ENCODE results near the gene PRDX4.

The PRDX4 gene

DNA sequence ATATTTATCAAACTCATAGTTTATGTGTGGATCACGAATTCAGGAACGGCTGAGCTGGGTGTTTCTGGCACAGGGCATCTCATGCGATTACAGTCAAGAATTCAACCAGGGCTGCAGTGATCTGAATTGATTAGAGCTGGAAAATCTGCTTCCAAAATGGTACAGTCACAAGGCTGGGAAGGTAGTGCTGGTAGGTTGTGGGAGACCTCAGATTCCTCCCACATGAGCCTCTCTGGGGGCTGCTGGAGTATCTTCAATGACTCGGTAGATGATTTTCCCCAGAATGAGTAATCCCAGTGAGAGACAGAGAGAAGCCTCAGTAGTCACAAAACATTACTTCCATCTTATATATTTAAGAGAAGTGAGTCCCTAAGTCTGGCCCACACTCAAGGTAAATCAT is 36.2 kb upstream of the PRDX4 start:
- TF ChIP-seq, protein P1, sequence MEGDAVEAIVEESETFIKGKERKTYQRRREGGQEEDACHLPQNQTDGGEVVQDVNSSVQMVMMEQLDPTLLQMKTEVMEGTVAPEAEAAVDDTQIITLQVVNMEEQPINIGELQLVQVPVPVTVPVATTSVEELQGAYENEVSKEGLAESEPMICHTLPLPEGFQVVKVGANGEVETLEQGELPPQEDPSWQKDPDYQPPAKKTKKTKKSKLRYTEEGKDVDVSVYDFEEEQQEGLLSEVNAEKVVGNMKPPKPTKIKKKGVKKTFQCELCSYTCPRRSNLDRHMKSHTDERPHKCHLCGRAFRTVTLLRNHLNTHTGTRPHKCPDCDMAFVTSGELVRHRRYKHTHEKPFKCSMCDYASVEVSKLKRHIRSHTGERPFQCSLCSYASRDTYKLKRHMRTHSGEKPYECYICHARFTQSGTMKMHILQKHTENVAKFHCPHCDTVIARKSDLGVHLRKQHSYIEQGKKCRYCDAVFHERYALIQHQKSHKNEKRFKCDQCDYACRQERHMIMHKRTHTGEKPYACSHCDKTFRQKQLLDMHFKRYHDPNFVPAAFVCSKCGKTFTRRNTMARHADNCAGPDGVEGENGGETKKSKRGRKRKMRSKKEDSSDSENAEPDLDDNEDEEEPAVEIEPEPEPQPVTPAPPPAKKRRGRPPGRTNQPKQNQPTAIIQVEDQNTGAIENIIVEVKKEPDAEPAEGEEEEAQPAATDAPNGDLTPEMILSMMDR (IDR thresholded peaks at IDR 0.05), result no peak
- Mint-ChIP-seq H3K36me3 (ENCODE audit: low read depth) (no peaks in the 10 kb centered on the region), H3K27me3 (ENCODE audit: low read depth, poor library complexity) (peaks cover 11% of the 10 kb centered on the region), H3K4me1 (no peaks in the 10 kb centered on the region), H3K4me3 (no peak overlapping the region), H3K27ac (no peak overlapping the region), H3K9me3 (no peaks in the 10 kb centered on the region)
- no peak for DNase-seq

DNA sequence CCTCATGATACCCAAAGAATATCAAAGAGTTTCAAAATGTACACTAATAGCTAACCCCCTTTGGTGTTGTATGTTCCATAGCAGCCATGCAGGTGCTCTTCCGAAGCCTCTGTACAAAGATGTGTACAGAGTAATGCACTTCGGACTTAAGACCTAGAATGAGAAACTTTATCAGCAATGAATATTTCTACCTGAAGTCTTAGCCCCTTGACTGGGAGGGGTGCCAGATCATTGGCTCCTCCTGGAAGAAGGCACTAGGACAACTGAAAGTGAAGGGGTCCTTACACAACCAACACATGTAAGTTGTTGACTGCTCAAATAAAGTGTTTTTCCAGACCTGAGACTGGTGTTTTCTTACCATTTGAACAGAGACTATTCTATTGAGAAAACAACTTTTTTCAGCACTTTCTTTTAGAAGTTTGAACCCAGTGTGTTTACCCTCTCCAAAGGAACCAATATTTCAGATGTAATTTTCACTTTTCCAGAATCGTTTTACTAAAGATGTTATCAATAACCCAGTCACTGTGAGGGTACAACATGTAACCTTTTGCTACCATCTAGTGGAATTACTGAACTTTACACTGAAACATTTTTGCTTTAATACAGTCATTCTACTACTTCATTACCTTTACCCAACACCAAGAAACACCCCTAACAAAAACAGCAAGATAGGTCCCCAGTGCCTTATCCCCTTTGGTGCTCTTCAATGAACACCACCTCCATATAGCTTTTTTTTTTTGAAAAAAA is 33.3 kb upstream of the PRDX4 start:
- no peak for DNase-seq
- no peak overlapping the region for H3K4me3 Mint-ChIP-seq
- H3K36me3 Mint-ChIP-seq (ENCODE audit: low read depth), result no peaks in the 10 kb centered on the region
- H3K4me1 Mint-ChIP-seq, result no peaks in the 10 kb centered on the region
- peaks cover 10% of the 10 kb centered on the region for H3K27me3 Mint-ChIP-seq (ENCODE audit: low read depth, poor library complexity)
- TF ChIP-seq, protein P1 (IDR thresholded peaks at IDR 0.05), result no peak
- no peak overlapping the region for H3K27ac Mint-ChIP-seq
- H3K9me3 Mint-ChIP-seq, result peaks cover 9% of the 10 kb centered on the region

DNA sequence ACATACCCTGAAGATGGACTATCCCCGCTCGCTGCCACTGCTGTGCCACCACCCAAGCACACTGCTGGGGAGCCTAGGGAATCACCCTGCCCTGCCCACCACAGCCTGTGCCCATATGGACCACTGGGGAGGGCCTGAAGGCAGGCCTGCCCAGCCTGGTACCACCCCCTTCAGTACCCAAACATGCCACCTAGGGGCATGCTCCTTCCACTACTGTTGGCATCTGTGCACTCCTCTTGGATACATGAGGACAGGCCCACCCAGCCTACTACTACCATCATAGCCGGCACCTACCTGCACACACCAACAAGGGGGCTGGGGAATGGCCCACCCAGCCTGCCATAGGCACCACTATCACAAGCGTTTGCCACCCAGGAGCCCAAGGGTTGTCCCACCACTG is 30.1 kb upstream of the PRDX4 start:
- Mint-ChIP-seq H3K36me3 (ENCODE audit: low read depth) (no peaks in the 10 kb centered on the region), H3K27ac (no peak overlapping the region), H3K4me1 (no peaks in the 10 kb centered on the region), H3K27me3 (ENCODE audit: low read depth, poor library complexity) (peaks cover 4% of the 10 kb centered on the region), H3K9me3 (peaks cover 30% of the 10 kb centered on the region), H3K4me3 (no peak overlapping the region)
- no peak for DNase-seq
- TF ChIP-seq, protein P1 (IDR thresholded peaks at IDR 0.05), result no peak

DNA sequence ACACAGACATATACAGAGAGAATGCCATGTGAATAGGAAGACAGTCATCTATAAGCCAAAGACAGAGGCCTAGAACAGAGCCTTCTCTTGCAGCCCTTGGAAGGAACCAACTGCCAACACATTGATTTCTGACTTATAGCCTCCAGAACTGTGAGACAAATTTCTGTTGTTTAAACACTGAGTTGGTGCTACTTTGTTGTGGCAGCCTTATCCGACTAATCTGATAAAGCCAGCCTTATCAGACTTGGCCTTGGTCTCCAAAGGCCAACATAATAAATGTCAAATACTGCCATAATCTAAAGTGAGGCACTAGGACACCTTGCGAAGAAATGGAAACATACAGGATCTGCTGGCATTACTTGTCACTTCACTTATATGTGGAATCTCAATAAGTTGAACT is 24.3 kb upstream of the PRDX4 start:
- H3K9me3 Mint-ChIP-seq, result peaks cover 35% of the 10 kb centered on the region
- TF ChIP-seq, protein P1 (IDR thresholded peaks at IDR 0.05), result no peak

DNA sequence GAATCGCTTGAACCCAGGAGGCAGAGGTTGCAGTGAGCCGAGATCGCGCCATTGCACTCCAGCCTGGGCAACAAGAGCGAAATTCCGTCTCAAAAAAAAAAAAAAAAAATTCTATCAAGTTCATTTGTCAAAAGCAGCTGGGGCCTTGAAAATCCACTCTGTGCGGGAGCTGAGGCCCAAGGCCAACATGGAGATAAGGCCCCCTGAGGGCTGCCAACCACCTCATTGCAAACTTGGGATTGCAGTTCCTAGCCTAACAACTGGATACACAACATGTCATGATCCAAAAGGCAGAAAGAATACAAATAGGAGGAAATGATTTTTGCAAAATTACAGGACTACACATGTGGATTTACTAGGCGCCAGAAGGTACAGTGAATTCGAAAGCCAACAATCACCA is 22.5 kb upstream of the PRDX4 start:
- DNase-seq, result no peak
- Mint-ChIP-seq H3K27me3 (ENCODE audit: low read depth, poor library complexity) (peaks cover 7% of the 10 kb centered on the region), H3K9me3 (peaks cover 36% of the 10 kb centered on the region), H3K27ac (no peak overlapping the region), H3K36me3 (ENCODE audit: low read depth) (no peaks in the 10 kb centered on the region), H3K4me1 (no peaks in the 10 kb centered on the region), H3K4me3 (no peak overlapping the region)
- TF ChIP-seq, protein P1 (IDR thresholded peaks at IDR 0.05), result no peak

More for the DNA sequence above, 24.3 kb upstream of the PRDX4 start:
- no peak overlapping the region for H3K27ac Mint-ChIP-seq
- no peaks in the 10 kb centered on the region for H3K36me3 Mint-ChIP-seq (ENCODE audit: low read depth)
- DNase-seq, result no peak
- H3K27me3 Mint-ChIP-seq (ENCODE audit: low read depth, poor library complexity), result no peaks in the 10 kb centered on the region
- H3K4me3 Mint-ChIP-seq, result no peak overlapping the region
- no peaks in the 10 kb centered on the region for H3K4me1 Mint-ChIP-seq

DNA sequence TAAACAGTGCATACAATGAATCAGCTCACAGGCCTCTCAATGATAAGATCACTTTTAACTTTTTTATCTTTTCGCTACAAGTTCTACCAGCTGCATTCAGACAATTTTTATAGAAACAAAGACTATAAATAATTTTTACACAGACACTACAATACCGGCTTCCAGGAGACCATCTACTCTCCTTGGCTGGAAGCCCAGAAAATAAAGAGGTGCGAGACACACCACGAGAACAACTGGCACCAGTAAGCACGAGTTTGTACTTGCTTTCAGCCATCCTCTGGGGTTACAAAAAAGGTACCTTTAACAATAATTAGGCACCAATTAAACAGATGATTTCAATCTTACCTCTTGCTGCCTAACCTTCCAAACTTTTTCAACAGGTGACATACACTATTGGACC is 11.2 kb upstream of the PRDX4 start:
- no peak for DNase-seq
- no peaks in the 10 kb centered on the region for H3K36me3 Mint-ChIP-seq (ENCODE audit: low read depth)

More for the DNA sequence above, 11.2 kb upstream of the PRDX4 start:
- Mint-ChIP-seq H3K27me3 (ENCODE audit: low read depth, poor library complexity) (peaks cover 6% of the 10 kb centered on the region), H3K27ac (no peak overlapping the region), H3K4me1 (peaks cover 24% of the 10 kb centered on the region), H3K4me3 (no peak overlapping the region), H3K9me3 (peaks cover 6% of the 10 kb centered on the region)
- TF ChIP-seq, protein P1 (IDR thresholded peaks at IDR 0.05), result no peak

All from nephron progenitor cell (in vitro differentiated cells).